ENCODE results near the gene KYNU.

DNA sequence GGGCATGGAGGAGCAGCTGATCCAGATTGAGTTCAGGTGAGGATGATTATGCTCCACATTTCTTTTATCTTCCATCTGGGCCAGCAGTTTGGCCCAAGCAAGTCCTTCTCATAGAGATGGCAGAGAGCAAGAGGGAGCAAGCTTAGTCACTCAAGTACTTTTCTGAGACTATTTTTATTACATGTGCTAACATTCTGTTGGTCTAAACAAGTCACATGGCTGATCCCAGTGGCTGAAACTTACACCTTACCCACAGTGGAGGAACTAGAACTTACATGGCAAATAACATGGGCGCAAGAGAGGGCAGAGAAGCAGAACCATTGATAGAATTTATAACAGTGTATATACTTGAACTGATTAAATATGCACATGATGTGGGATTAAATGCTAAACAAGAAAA lies 105.7 kb downstream of the KYNU start:
- TF ChIP-seq ZFP30 (CRISPR knock-in tag; IDR thresholded peaks at IDR 0.05) (no peak), GLIS3 (CRISPR knock-in tag; IDR thresholded peaks at IDR 0.05) (no peak), CREB5 (CRISPR knock-in tag; IDR thresholded peaks at IDR 0.05; ENCODE audit: low read depth) (no peak), TOX (CRISPR knock-in tag; IDR thresholded peaks at IDR 0.05; ENCODE audit: borderline replicate concordance) (no peak), RARB (CRISPR knock-in tag; IDR thresholded peaks at IDR 0.05) (no peak), ESRRG (CRISPR knock-in tag; IDR thresholded peaks at IDR 0.05) (no peak), PATZ1 (CRISPR knock-in tag; IDR thresholded peaks at IDR 0.05; ENCODE audit: borderline replicate concordance) (no peak)
- TF ChIP-seq, protein P1, sequence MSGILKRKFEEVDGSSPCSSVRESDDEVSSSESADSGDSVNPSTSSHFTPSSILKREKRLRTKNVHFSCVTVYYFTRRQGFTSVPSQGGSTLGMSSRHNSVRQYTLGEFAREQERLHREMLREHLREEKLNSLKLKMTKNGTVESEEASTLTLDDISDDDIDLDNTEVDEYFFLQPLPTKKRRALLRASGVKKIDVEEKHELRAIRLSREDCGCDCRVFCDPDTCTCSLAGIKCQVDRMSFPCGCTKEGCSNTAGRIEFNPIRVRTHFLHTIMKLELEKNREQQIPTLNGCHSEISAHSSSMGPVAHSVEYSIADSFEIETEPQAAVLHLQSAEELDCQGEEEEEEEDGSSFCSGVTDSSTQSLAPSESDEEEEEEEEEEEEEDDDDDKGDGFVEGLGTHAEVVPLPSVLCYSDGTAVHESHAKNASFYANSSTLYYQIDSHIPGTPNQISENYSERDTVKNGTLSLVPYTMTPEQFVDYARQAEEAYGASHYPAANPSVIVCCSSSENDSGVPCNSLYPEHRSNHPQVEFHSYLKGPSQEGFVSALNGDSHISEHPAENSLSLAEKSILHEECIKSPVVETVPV (CRISPR knock-in tag; IDR thresholded peaks at IDR 0.05) = no peak
- TF ChIP-seq, protein P2, sequence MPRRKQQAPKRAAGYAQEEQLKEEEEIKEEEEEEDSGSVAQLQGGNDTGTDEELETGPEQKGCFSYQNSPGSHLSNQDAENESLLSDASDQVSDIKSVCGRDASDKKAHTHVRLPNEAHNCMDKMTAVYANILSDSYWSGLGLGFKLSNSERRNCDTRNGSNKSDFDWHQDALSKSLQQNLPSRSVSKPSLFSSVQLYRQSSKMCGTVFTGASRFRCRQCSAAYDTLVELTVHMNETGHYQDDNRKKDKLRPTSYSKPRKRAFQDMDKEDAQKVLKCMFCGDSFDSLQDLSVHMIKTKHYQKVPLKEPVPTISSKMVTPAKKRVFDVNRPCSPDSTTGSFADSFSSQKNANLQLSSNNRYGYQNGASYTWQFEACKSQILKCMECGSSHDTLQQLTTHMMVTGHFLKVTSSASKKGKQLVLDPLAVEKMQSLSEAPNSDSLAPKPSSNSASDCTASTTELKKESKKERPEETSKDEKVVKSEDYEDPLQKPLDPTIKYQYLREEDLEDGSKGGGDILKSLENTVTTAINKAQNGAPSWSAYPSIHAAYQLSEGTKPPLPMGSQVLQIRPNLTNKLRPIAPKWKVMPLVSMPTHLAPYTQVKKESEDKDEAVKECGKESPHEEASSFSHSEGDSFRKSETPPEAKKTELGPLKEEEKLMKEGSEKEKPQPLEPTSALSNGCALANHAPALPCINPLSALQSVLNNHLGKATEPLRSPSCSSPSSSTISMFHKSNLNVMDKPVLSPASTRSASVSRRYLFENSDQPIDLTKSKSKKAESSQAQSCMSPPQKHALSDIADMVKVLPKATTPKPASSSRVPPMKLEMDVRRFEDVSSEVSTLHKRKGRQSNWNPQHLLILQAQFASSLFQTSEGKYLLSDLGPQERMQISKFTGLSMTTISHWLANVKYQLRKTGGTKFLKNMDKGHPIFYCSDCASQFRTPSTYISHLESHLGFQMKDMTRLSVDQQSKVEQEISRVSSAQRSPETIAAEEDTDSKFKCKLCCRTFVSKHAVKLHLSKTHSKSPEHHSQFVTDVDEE (CRISPR knock-in tag; IDR thresholded peaks at IDR 0.05) = no peak
